LHCN-M2 (cell line): Measurements from ENCODE around the gene LTBP2. TPM values are rescaled to one million over a fixed set of nuclear protein-coding genes. Genes with fewer than 3 reads are reported as not detected.

Source experiments
- DNase-seq: peaks from one replicate; pipeline ENCODE4 v3.0.0-alpha.2; 2012; ENCODE audit warnings: low read depth
- total RNA-seq: library from RNA; depleted of rRNA; stranded (reverse); fragments of >200 nt; gene quantifications from 2 replicates; pipeline ENCODE4 v1.2.3, GENCODE V29; 2014

LTBP2 gene
- total RNA-seq, 1 experiment from 2014 or later, result 151 TPM

GRCh38 chr14:74573421-74574089 lies 38.5 kb downstream of the LTBP2 start:
- no peak for DNase-seq

GRCh38 chr14:74572726-74573301 lies 39.2 kb downstream of the LTBP2 start:
- DNase-seq, result no peak

- peak; percentile 100 for DNase-seq
Measured at GRCh38 chr14:74571901-74572725, 39.9 kb downstream of the LTBP2 start.

GRCh38 chr14:74571441-74571841 lies 40.6 kb downstream of the LTBP2 start:
- DNase-seq, result no peak

- DNase-seq, result no peak
Measured at GRCh38 chr14:74570696-74571095, 41.3 kb downstream of the LTBP2 start.

GRCh38 chr14:74569806-74570591 lies 42.0 kb downstream of the LTBP2 start:
- no peak for DNase-seq

- DNase-seq, result no peak
Measured at GRCh38 chr14:74569387-74569786, 42.6 kb downstream of the LTBP2 start.

- DNase-seq, result no peak
Measured at GRCh38 chr14:74568911-74569310, 43.1 kb downstream of the LTBP2 start.

GRCh38 chr14:74568380-74568649 lies 43.7 kb downstream of the LTBP2 start:
- no peak for DNase-seq

- DNase-seq, result no peak
Measured at GRCh38 chr14:74567646-74568379, 44.2 kb downstream of the LTBP2 start.

- DNase-seq, result no peak
Measured at GRCh38 chr14:74567219-74567618, 44.8 kb downstream of the LTBP2 start.

- no peak for DNase-seq
Measured at GRCh38 chr14:74566174-74567141, 45.6 kb downstream of the LTBP2 start.

GRCh38 chr14:74563586-74564159 lies 48.4 kb downstream of the LTBP2 start:
- DNase-seq, result no peak

- no peak for DNase-seq
Measured at GRCh38 chr14:74563233-74563585, 48.8 kb downstream of the LTBP2 start.

GRCh38 chr14:74562515-74563232 lies 49.4 kb downstream of the LTBP2 start:
- no peak for DNase-seq

- DNase-seq, result no peak
Measured at GRCh38 chr14:74558655-74559054, 53.4 kb downstream of the LTBP2 start.

GRCh38 chr14:74557691-74558090 lies 54.3 kb downstream of the LTBP2 start:
- DNase-seq, result no peak

- no peak for DNase-seq
Measured at GRCh38 chr14:74555476-74556050, 56.5 kb downstream of the LTBP2 start.
